Activated gamma-delta T cell (primary cell): ENCODE data around the gene LRRC71.
"Not testable (repeated sequence)": the region's sequence is repeated elsewhere in the genome, so short reads cannot be mapped to it uniquely, and the experiment has no call there.

Source experiments
- DNase-seq: peaks from one replicate; lab custom pipeline; 2025; lab: John Stamatoyannopoulos, UW

Gene LRRC71

GRCh38 chr1:156905651-156906050, 14.8 kb upstream of the LRRC71 start:
- no peak for DNase-seq

DNA sequence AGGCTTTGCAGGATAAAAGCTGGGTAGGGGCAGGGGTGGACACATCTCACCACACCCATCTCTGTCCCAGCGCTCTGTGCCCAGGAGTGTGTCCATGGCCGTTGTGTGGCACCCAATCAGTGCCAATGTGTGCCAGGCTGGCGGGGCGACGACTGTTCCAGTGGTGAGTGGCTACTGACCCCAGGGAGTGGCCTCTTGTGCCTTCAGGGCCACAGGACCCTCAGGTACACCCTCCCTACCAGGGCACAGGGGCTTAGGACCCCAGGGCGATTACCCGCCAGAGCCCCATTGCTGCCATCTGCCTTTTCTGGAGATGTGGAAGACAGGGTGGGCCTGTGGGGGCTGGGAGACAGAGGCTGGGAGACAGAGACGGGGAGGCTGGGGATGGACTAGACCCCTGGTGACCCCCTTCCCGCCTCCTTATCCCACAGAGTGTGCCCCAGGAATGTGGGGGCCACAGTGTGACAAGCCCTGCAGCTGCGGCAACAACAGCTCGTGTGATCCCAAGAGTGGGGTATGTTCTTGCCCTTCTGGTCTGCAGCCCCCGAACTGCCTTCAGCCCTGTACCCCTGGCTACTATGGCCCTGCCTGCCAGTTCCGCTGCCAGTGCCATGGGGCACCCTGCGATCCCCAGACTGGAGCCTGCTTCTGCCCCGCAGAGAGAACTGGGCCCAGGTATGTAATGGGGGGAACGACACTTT, 14.1 kb upstream of the LRRC71 start:
- no peak for DNase-seq

DNA sequence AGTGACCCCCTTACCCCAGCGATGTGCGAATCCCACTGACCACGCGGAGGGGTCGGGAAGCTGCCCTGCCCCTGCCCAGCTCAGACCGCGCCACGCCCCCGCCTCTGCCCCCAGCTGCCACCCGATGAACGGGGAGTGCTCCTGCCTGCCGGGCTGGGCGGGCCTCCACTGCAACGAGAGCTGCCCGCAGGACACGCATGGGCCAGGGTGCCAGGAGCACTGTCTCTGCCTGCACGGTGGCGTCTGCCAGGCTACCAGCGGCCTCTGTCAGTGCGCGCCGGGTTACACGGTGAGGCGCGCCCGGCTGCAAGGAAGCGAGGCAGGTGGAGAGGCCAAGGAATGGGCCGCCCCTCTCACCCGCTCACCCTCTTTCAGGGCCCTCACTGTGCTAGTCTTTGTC, 11.9 kb upstream of the LRRC71 start:
- DNase-seq = no peak

DNA sequence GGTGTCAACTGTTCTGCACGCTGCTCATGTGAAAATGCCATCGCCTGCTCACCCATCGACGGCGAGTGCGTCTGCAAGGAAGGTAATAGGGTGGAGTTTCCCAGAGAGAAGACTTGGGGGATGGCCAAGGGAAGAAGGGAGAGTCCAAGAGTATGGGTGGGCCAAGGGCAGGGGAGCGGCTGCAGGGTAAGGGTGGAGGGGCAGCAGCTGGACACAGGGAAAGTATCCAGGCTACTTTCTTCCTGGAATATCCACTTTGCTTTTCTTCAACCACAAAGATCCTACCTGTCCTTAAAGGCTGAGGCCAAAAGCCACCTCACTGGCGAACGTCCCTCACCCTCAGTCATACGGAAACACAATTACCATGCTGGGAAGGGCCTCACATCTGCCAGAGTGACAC, 11.5 kb upstream of the LRRC71 start:
- no peak for DNase-seq

DNA sequence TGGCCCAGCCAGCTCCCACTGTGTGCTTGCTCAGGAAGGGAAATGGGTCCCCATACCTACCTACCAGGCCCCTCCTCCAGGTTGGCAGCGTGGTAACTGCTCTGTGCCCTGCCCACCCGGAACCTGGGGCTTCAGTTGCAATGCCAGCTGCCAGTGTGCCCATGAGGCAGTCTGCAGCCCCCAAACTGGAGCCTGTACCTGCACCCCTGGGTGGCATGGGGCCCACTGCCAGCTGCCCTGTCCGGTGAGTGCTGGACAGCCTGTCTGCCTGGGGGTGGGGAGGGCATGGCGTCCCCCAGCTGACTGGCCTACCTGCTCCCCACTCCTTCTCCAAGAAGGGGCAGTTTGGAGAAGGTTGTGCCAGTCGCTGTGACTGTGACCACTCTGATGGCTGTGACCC, 10.8 kb upstream of the LRRC71 start:
- no peak for DNase-seq

DNA sequence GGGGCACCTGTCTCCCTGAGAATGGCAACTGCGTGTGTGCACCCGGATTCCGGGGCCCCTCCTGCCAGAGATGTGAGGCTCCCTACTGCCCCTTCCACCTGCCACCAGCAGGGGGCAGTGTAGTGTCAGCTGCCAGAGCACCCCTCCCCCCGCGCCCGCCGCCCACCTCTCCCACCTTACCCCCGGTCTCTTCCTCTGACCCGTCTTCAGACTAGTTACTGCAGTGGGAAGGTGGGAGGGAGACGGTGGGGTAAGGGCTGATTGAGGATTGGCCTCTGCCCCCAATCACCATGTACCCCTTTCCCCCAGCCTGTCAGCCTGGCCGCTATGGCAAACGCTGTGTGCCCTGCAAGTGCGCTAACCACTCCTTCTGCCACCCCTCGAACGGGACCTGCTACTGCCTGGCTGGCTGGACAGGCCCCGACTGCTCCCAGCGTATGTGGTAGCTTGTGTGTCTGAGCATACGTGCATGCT, 10.1 kb upstream of the LRRC71 start:
- no peak for DNase-seq

- DNase-seq = no peak
These were observed 8.7 kb upstream of the LRRC71 start for GRCh38 chr1:156911577-156912298.

GRCh38 chr1:156912310-156912709, 8.1 kb upstream of the LRRC71 start:
- no peak for DNase-seq

DNA sequence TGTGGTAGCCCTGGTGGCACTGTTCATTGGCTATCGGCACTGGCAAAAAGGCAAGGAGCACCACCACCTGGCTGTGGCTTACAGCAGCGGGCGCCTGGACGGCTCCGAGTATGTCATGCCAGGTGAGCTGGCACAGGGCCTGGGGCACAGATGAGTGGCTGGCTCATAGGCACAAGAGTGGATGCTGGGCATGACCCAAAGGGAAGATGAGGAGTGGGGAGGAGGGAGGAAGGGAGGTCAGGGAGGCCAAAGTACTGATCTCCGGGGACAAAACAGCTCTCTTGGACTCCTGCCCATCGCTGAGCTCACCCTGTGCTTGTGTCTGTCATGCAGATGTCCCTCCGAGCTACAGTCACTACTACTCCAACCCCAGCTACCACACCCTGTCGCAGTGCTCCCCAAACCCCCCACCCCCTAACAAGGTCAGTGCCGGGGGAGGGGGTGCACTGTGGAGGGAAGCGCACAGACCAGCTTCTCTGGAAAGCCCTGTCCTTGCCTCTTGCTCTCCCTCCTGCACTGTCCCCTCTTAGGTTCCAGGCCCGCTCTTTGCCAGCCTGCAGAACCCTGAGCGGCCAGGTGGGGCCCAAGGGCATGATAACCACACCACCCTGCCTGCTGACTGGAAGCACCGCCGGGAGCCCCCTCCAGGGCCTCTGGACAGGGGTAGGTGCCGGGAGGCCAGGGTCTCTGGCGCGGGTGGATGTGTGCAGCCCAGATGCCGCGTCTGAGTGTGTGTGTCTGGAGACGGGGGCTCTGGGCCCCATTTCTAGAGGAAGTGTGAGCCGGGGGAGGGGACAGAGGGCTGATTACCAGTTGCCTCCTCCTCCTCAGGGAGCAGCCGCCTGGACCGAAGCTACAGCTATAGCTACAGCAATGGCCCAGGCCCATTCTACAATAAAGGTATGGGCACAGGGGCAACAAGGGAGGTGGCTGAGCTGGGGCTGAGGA, 7.3 kb upstream of the LRRC71 start:
- no peak for DNase-seq

GRCh38 chr1:156913809-156914387, 6.5 kb upstream of the LRRC71 start:
- no peak for DNase-seq

DNA sequence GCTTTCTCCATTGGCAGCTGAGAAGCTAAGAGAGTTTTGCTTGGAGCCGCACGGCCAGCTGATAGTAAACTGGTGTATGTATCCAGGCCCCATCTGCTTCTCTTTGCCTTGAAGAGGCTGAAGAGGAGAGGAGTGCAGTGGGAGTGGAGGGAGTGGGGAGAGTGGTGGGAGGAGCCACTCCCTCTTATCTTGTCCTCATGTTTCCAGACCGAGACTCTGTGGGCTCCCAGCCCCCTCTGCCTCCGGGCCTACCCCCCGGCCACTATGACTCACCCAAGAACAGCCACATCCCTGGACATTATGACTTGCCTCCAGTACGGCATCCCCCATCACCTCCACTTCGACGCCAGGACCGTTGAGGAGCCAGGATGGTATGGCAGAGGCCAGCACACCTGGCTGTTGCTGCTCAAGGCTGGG, 6.0 kb upstream of the LRRC71 start:
- no peak for DNase-seq

DNA sequence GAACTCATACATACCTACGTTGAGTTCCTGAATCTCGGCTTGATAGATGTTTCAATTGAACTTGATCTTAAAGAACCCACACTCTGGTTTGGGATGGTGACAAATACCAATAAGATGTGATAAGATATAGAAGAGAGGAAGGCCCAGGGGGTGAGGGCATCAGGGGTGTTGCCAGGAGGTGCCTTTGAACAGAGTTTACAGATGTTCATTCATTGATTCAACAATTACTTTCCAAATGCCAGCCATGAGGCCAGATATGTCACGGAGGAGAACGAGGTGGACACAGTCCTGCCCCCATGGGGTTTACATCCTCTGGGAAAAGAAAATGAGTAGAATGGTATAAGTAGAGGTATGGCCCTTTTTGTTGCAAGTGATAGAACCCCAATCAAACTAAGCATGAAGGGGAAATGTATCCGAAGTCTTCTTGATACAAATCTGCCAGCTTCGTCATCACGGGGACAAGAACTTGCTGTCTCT, 659 bp downstream of the LRRC71 start:
- no peak for DNase-seq

- DNase-seq = no peak
These were observed 2.7 kb downstream of the LRRC71 start for GRCh38 chr1:156922986-156923669.

DNA sequence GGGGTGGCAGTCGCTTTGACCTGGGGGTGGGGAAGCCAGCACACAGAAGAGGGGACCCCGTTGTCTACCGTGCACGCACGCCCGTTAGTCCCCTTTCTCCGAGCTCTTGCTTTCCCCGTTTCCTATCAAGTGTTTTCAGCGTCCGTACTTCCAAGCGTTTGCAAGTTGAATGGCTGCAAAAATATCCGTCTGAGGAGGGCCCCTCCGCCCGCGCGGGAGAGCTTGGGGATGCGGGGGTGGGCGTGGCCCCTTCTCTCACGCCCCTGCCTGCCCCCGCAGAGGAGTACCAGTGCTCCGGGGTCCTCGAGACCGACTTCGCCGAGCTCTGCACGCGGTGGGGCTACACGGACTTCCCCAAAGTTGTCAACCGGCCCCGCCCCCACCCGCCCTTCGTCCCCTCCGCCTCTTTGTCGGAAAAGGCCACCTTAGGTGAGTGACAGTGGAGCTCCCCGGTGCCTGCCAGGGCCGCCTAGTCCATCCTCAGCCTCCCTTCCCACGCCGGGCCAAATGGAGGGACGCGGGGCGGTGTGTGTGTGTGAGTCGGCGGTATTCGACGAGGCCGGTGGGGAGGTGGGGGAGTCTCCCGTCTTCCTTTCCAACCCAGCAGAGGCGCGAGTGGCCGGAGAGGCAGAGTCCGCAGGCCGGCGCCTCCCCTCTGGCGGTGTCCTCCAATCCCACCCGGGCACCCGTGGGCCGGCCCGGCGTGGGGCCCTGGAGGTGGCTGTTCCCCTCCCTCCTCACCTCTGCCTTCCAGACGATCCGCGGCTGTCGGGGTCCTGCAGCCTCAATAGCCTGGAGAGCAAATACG, 3.4 kb downstream of the LRRC71 start:
- no peak for DNase-seq

DNA sequence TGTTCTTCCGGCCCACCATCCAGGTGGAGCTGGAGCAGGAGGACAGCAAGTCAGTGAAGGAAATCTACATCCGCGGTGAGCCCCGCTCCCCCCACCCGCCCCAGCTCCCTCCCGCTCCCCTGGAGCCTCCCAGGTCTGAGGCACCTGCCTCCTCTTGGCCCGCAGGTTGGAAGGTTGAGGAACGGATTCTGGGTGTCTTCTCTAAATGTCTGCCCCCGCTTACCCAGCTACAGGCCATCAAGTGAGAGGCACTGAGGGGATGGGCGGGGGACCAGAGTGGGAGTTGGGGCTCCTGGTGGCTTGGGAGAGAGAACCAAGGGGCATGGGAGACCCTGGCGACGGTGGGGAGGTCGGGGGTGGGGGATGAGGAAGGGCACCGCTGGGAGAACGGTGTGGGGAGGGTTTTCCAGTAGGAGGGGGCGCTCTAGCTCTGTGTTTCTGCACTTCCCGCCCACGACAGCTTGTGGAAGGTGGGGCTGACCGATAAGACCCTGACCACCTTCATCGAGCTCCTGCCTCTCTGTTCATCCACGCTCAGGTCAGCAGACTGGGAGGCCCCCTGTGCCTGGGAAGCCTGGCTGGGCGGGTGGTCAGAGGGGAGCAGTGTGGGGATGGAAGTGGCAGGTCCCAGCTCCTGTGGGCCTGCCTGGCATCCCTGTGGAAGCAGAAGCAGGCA, 4.2 kb downstream of the LRRC71 start:
- no peak for DNase-seq

DNA sequence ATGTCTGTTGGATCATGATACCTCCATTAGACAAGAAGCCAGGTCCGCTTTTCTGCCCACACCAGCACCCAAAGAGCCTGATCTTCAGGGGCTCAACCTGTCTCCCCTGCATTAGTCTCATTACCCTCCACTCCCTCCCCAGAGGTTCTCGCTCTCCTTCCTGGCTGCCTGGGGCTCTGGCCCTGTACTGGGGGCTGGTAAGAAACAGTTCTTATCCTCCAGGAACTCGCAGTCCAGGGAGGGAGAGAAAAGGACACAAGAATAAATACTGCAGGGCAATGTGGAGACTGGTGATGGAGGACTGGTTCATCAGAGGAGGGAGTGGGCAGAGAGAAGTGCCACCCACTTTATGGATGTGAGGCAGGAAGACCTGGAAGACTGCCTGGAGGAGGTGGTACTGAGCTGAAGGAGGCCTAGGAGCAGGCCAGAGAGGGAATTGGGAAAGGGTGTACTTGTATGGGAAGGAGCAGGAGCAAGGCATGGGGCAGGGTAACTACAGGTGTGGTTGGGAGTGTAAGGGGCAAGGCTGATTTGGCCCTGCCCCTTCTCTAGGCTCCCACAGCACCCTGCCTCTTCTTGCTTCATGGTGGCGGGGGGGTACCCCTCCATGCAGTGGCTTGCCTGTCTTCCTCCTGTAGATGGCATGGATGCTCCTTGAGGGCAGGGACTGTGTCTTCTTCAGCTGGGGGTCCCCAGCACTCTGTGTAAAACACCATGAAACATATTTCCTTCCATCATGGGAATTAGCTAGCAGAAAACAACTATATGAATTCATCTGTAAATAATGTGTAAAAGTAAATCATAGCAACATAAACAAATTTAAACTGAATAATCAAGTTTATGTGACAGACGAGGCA, 5.0 kb downstream of the LRRC71 start:
- no peak for DNase-seq

DNA sequence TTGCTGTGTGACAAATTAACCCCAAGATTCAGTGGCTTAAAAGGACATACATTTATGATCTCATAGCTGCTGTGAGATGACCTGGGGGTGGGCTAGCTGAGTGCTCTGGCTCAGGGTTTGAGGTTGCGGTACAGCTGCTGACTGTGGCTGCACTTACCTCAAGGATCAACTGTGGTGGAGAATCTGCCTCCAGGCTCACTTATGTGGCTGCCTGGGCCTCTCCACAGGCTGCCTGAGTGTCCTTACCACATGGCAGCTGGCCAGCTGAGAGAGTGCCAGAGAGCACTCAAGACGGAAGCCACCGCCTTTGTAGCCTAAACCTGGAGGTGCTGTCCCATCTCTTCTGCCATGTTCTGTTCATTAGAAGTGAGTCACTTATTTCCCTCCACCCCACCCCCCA, 5.7 kb downstream of the LRRC71 start:
- DNase-seq = no peak

GRCh38 chr1:156926695-156927094, 6.3 kb downstream of the LRRC71 start:
- not testable (repeated sequence) for DNase-seq
